OCI-LY3 (cell line): ENCODE measurements around the gene HCN3.

ENCODE experiments used
- H2AFZ ChIP-seq: fragments of 200-600, 300-600 bp; shearing (Covaris generic); 2 replicates; pipeline ENCODE4 v1.6.0; 2014; ENCODE audit warnings: antibody characterized with exemption, low read depth, low read length
- H3K27ac ChIP-seq: fragments of 200-600, 300-600 bp; sonication (generic); 2 replicates; pipeline ENCODE4 v1.5.1; 2014; ENCODE audit warnings: mild to moderate bottlenecking, low read length, moderate library complexity, mixed read lengths
- H3K27me3 ChIP-seq: fragments of 200-600, 300-600 bp; sonication (generic); 2 replicates; pipeline ENCODE4 v1.6.1; 2014; ENCODE audit warnings: low read depth, low read length, mixed read lengths
- H3K36me3 ChIP-seq: fragments of 200-600, 300-600 bp; sonication (generic); replicated peaks from 2 replicates; pipeline ENCODE3; 2014; ENCODE audit warnings: low read depth, low read length, mixed read lengths
- H3K4me1 ChIP-seq: fragments of 300-600, 200-600 bp; sonication (generic); 2 replicates; pipeline ENCODE4 v1.6.1; 2014; ENCODE audit warnings: low read length, mixed read lengths
- H3K4me2 ChIP-seq: fragments of 200-600, 300-600 bp; sonication (generic); 2 replicates; pipeline ENCODE4 v1.6.1; 2014; ENCODE audit warnings: low read length, mixed read lengths
- H3K4me3 ChIP-seq: fragments of 300-600, 200-600 bp; sonication (generic); 2 replicates; pipeline ENCODE4 v1.5.1; 2014; ENCODE audit warnings: antibody characterized with exemption, mild to moderate bottlenecking, low read length, moderate library complexity
- H3K79me2 ChIP-seq: fragments of 300-600, 200-600 bp; shearing (Covaris generic); 2 replicates; pipeline ENCODE4 v1.6.1; 2014; ENCODE audit warnings: mild to moderate bottlenecking, low read length, mixed read lengths
- H3K9ac ChIP-seq: fragments of 300-600, 200-600 bp; shearing (Covaris generic); 2 replicates; pipeline ENCODE4 v1.6.0; 2014; ENCODE audit warnings: mild to moderate bottlenecking, low read length, moderate library complexity
- H3K9me3 ChIP-seq: fragments of 200-600, 300-600 bp; shearing (Covaris generic); 2 replicates; pipeline ENCODE4 v1.6.1; 2014; ENCODE audit warnings: low read length, mixed read lengths; ENCODE audit not compliant: insufficient read depth
- H4K20me1 ChIP-seq: fragments of 200-600, 300-600 bp; sonication (generic); 2 replicates; pipeline ENCODE4 v1.6.1; 2016; ENCODE audit warnings: low read length, mixed read lengths; ENCODE audit not compliant: insufficient read depth
- EZH2phosphoT487 ChIP-seq: fragments of 200-600 bp; shearing (Covaris generic); IDR thresholded peaks from 2 replicates; pipeline ENCODE4 v1.6.1; 2018; ENCODE audit warnings: antibody characterized with exemption, mixed run types, low read depth
- TF ChIP-seq, protein P1 (sequence below): fragments of 200-600, 300-600 bp; sonication (generic); IDR thresholded peaks from 2 replicates; pipeline ENCODE4 v1.5.1; 2014; ENCODE audit warnings: antibody characterized with exemption, low read length, low read depth

Gene HCN3

GRCh38 chr1:155324717-155325602, 47.7 kb downstream of the HCN3 start:
- H3K4me2 ChIP-seq, result peak overlapping the region; percentile 96
- no peaks in the 10 kb centered on the region for H3K27me3 ChIP-seq
- peak overlapping the region; percentile 99 for H3K9ac ChIP-seq
- peaks cover 9% of the 10 kb centered on the region; the same call in 1 of the 2 replicates for H4K20me1 ChIP-seq
- H3K79me2 ChIP-seq, result no peaks in the 10 kb centered on the region
- H2AFZ ChIP-seq, result peak overlapping the region; percentile 57; the same call in 1 of the 2 replicates
- 0 out of 2 replicates have a peak overlapping the region, but pooled peaks have one; percentile 5 for H3K27ac ChIP-seq
- H3K4me1 ChIP-seq, result peaks cover 11% of the 10 kb centered on the region
- H3K36me3 ChIP-seq, result peaks cover 16% of the 10 kb centered on the region
- H3K9me3 ChIP-seq, result no peaks in the 10 kb centered on the region
- TF ChIP-seq, protein P1, sequence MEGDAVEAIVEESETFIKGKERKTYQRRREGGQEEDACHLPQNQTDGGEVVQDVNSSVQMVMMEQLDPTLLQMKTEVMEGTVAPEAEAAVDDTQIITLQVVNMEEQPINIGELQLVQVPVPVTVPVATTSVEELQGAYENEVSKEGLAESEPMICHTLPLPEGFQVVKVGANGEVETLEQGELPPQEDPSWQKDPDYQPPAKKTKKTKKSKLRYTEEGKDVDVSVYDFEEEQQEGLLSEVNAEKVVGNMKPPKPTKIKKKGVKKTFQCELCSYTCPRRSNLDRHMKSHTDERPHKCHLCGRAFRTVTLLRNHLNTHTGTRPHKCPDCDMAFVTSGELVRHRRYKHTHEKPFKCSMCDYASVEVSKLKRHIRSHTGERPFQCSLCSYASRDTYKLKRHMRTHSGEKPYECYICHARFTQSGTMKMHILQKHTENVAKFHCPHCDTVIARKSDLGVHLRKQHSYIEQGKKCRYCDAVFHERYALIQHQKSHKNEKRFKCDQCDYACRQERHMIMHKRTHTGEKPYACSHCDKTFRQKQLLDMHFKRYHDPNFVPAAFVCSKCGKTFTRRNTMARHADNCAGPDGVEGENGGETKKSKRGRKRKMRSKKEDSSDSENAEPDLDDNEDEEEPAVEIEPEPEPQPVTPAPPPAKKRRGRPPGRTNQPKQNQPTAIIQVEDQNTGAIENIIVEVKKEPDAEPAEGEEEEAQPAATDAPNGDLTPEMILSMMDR, result peak; percentile 40
- TF ChIP-seq EZH2phosphoT487, result no peak
- peak overlapping the region; percentile 93 for H3K4me3 ChIP-seq

- Histone ChIP-seq H3K79me2 (no peaks in the 10 kb centered on the region), H2AFZ (no peak overlapping the region), H3K36me3 (peaks cover 16% of the 10 kb centered on the region), H3K4me1 (peaks cover 17% of the 10 kb centered on the region), H3K27ac (no peak overlapping the region), H3K4me3 (no peak overlapping the region), H3K9me3 (no peaks in the 10 kb centered on the region), H3K9ac (no peak overlapping the region), H3K27me3 (no peaks in the 10 kb centered on the region), H3K4me2 (peak overlapping the region; percentile 96; the same call in 1 of the 2 replicates), H4K20me1 (peaks cover 4% of the 10 kb centered on the region; the same call in 1 of the 2 replicates)
- no peak for TF ChIP-seq EZH2phosphoT487
- TF ChIP-seq, protein P1, result no peak
Measured at GRCh38 chr1:155325603-155325893, 48.3 kb downstream of the HCN3 start.

- Histone ChIP-seq H3K36me3 (peaks cover 17% of the 10 kb centered on the region), H3K4me3 (no peak overlapping the region), H3K79me2 (no peaks in the 10 kb centered on the region), H4K20me1 (0 out of 2 replicates have a peak, but pooled peaks cover 4% of the 10 kb centered on the region), H3K4me2 (no peak overlapping the region), H3K4me1 (peaks cover 22% of the 10 kb centered on the region), H3K27me3 (no peaks in the 10 kb centered on the region), H2AFZ (no peak overlapping the region), H3K27ac (no peak overlapping the region), H3K9ac (no peak overlapping the region), H3K9me3 (no peaks in the 10 kb centered on the region)
- no peak for TF ChIP-seq EZH2phosphoT487
- TF ChIP-seq, protein P1, result no peak
Measured at GRCh38 chr1:155326020-155326526, 48.8 kb downstream of the HCN3 start.

GRCh38 chr1:155326631-155327037, 49.4 kb downstream of the HCN3 start:
- Histone ChIP-seq H3K27me3 (no peaks in the 10 kb centered on the region), H3K36me3 (peaks cover 17% of the 10 kb centered on the region), H3K4me2 (no peak overlapping the region), H3K9me3 (no peaks in the 10 kb centered on the region), H2AFZ (no peak overlapping the region), H3K4me1 (peaks cover 28% of the 10 kb centered on the region), H3K4me3 (no peak overlapping the region), H4K20me1 (no peaks in the 10 kb centered on the region), H3K9ac (no peak overlapping the region), H3K27ac (no peak overlapping the region), H3K79me2 (no peaks in the 10 kb centered on the region)
- TF ChIP-seq EZH2phosphoT487, result no peak
- TF ChIP-seq, protein P1, result no peak
